Activated naive CD4-positive, alpha-beta T cell treated with anti-CD3 and anti-CD28 coated beads for 36 hours (primary cell): ENCODE measurements around the gene DIRAS1. TPM values are rescaled to one million over a fixed set of nuclear protein-coding genes. Genes with fewer than 3 reads are reported as not detected.
"Not testable (repeated sequence)": the region's sequence is repeated elsewhere in the genome, so short reads cannot be mapped to it uniquely, and the experiment has no call there.

Source experiments
- CTCF ChIA-PET: fragments of 350-600 bp; sonication (Branson Sonifier 250); formaldehyde crosslinking; loops from one replicate; lab custom pipeline; 2021; ENCODE audit warnings: antibody characterized with exemption; lab: Charles Lee
- DNase-seq: peaks from one replicate; pipeline ENCODE4 v3.0.0-alpha.2; 2020
- H3K27ac Mint-ChIP-seq: one replicate; pipeline ENCODE4 v1.8.0; 2021; ENCODE audit warnings: mild to moderate bottlenecking, mixed read lengths
- H3K27me3 Mint-ChIP-seq: one replicate; pipeline ENCODE4 v1.8.0; 2021; ENCODE audit warnings: low read depth, mixed read lengths
- H3K36me3 Mint-ChIP-seq: one replicate; pipeline ENCODE4 v1.8.0; 2021; ENCODE audit warnings: low read depth, mixed read lengths
- H3K4me1 Mint-ChIP-seq: one replicate; pipeline ENCODE4 v1.8.0; 2021; ENCODE audit warnings: low read depth, mixed read lengths
- H3K4me3 Mint-ChIP-seq: one replicate; pipeline ENCODE4 v1.8.0; 2021; ENCODE audit warnings: mild to moderate bottlenecking, moderate library complexity, mixed read lengths
- H3K9me3 Mint-ChIP-seq: one replicate; pipeline ENCODE4 v1.8.0; 2021; ENCODE audit warnings: mixed read lengths
- intact Hi-C: fragments of 100-400 bp; cut with micrococcal nuclease; formaldehyde crosslinking; loops from one replicate; pipeline ENCODE4 v1.15.1; 2023
- total RNA-seq, 2 experiments: library from RNA; stranded (reverse); gene quantifications; one replicate each; pipeline ENCODE4 v1.2.3, GENCODE V29; 2021

The DIRAS1 gene
- total RNA-seq, 2 experiments from 2014 or later = 0.07 to 0.24 TPM

DNA sequence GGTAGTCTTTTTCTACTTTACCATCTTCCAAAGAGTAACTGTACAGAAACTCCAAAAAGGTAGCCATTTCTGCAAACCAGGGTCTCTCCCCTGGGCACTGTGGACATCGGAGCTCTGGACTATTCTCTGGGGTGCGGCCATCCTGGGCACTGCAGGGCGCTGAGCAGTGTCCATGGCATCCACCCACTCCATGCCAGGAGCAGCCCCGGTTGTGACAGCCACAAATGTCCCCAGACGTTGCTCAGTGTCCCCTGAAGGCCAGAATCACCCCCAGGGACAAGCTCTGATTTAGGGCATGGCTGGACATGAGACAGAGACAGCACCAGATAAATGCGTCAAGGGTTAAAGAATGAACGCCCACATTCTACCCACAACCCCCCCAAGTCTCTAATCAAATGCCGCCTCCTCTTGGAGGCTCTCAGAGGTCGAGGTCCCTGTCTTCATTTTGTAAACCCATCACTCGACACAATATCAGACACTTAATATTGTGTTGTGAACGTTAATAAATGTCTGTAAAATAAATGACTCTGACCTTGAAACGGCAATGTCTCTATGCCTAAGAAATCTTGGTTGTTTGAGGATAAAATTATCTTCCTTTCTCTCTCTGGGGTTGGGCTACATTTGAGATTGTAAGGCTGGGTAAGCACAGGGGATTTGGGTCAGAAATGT is 27.5 kb downstream of the DIRAS1 start:
- Mint-ChIP-seq H3K4me1 (peaks cover 7% of the 10 kb centered on the region), H3K9me3 (no peaks in the 10 kb centered on the region)
- CTCF ChIA-PET = interaction anchor here (1.0 kb wide), 1 partner anchor 45 kb away, joined by 4 read pairs; no protein-coding TSS in a partner anchor

DNA sequence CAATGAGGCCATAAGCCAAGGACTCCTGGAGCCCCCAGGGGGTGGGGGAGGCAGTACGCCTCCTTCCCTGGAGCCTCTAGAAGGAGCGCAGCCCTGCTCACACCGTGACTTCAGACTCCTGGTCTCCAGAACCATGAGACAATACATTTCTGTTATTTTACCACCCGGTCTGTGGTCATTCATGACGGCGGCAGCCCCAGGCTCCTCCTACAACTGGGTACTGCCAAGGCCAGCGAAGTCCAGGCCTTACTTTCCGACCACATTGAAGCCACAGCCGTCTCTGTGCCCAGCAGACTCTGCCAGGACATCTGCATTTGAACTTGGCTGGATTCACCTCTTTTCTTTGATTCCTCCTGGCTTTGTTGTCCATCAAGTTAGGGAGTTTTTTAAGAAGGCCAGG is 29.2 kb downstream of the DIRAS1 start:
- DNase-seq = no peak
- intact Hi-C loops = no loop called here
- no peaks in the 10 kb centered on the region for H3K36me3 Mint-ChIP-seq
- no peak overlapping the region for H3K4me3 Mint-ChIP-seq
- no peaks in the 10 kb centered on the region for H3K9me3 Mint-ChIP-seq
- no peak overlapping the region for H3K27ac Mint-ChIP-seq
- no peaks in the 10 kb centered on the region for H3K27me3 Mint-ChIP-seq
- CTCF ChIA-PET = no interaction called here
- peaks cover 3% of the 10 kb centered on the region for H3K4me1 Mint-ChIP-seq

More for the DNA sequence above, 27.5 kb downstream of the DIRAS1 start:
- Mint-ChIP-seq H3K27me3 (no peaks in the 10 kb centered on the region), H3K4me3 (no peak overlapping the region), H3K36me3 (no peaks in the 10 kb centered on the region), H3K27ac (no peak overlapping the region)
- intact Hi-C loops = no loop called here
- no peak for DNase-seq

DNA sequence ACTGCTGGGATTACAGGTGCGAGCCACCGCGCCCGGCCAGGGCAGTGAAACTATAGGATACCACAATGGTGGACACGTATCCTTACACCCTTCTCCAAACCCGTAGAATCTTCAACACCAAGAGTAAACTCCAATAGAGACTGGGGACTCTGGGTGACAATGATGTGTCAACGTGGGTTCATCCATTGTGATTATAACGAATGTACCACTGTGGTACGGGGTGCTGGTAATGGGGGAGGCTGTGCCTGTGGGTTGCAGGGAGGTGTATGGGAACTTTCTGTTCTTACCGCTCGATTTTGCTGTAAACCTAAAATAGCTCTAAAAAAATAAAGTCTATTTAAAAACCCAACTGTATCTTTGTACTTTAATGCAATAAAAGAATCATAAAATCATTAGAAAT is 30.3 kb downstream of the DIRAS1 start:
- H3K4me1 Mint-ChIP-seq = peaks cover 3% of the 10 kb centered on the region
- no peak for DNase-seq
- H3K27me3 Mint-ChIP-seq = no peaks in the 10 kb centered on the region
- H3K36me3 Mint-ChIP-seq = no peaks in the 10 kb centered on the region
- H3K27ac Mint-ChIP-seq = no peak overlapping the region
- intact Hi-C loops = no loop called here
- no peaks in the 10 kb centered on the region for H3K9me3 Mint-ChIP-seq
- H3K4me3 Mint-ChIP-seq = no peak overlapping the region
- CTCF ChIA-PET = no interaction called here

DNA sequence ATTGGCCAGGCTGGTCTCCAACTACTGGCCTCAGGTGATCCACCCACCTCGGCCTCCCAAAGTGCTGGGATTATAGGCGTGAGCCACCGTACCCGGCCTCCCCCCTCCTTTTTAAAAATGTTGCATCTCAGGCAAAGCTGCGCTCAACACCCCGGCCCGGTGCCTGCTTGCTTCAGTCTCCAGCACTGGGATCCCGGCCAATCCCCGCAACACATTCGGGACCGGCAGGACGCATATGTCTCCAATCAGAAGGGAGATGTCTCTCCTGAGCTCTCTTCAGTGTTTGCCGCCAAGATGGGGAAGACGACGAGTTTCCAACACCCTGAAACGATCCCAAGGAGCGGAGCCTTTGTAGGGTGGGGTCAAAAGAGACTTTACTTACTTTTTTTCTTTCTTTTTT is 34.8 kb downstream of the DIRAS1 start:
- H3K36me3 Mint-ChIP-seq = no peaks in the 10 kb centered on the region
- no peaks in the 10 kb centered on the region for H3K27me3 Mint-ChIP-seq
- intact Hi-C loops = no loop called here
- H3K4me1 Mint-ChIP-seq = no peaks in the 10 kb centered on the region
- no peak overlapping the region for H3K27ac Mint-ChIP-seq
- no peaks in the 10 kb centered on the region for H3K9me3 Mint-ChIP-seq
- DNase-seq = no peak
- H3K4me3 Mint-ChIP-seq = no peak overlapping the region
- CTCF ChIA-PET = no interaction called here

DNA sequence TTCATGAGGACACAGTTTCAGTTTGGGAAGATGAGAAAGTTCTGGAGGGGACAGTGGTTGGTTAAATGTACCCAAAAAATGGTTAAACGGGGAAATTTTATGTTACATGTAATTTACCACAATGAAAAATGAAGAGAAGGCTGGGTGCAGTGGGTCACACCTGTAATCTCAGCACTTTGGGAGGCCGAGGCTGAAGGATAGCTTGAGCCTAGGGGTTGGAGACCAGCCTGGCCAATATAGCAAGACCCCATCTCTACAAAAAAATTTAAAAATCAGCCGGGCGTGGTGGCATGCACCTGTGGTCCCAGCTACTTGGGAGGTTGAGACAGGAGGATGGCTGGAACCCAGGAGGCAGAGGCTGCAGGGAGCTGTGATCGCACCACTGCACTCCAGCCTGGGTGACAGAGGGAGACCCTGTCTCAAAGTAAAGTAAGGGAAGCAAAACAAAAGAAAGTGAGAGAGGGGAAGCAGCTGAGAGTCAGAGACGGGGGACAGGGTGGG is 35.9 kb downstream of the DIRAS1 start:
- no peak overlapping the region for H3K27ac Mint-ChIP-seq
- no peaks in the 10 kb centered on the region for H3K9me3 Mint-ChIP-seq
- H3K4me1 Mint-ChIP-seq = no peaks in the 10 kb centered on the region
- H3K4me3 Mint-ChIP-seq = no peak overlapping the region
- no peaks in the 10 kb centered on the region for H3K36me3 Mint-ChIP-seq
- no peak for DNase-seq
- intact Hi-C loops = no loop called here
- CTCF ChIA-PET = no interaction called here
- no peaks in the 10 kb centered on the region for H3K27me3 Mint-ChIP-seq

DNA sequence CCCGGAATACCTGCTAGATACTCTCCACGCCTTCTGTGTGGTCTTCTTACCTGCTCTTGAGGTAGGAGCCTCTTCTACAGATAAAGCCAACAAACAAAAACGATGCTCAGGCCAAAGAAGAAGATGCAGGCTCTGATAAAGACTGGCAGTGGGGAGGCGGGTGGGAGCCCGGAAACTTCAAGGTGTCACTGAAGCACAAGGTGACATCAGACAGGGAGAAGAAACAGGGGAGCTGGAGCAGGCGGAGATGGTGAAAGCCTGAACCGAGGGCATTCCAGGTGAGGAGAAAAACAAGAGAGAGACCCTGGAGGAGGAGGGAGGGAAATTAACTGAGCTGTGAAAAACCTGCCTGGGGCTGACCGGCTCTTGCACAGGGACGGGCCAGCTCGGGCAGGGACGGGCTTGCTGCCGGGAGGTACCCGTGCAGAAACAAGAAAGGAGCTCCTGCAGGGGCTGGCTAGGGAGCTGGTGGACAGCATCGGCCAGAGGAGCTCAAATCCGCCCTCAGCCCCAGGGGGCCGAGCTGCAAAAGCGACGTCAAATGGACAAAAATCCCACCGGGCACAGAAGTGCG is 37.7 kb downstream of the DIRAS1 start:
- CTCF ChIA-PET = interaction anchor here (0.6 to 1.3 kb wide), 2 partner anchors 35 to 205 kb away, joined by 3 to 6 read pairs; no protein-coding TSS in a partner anchor

DNA sequence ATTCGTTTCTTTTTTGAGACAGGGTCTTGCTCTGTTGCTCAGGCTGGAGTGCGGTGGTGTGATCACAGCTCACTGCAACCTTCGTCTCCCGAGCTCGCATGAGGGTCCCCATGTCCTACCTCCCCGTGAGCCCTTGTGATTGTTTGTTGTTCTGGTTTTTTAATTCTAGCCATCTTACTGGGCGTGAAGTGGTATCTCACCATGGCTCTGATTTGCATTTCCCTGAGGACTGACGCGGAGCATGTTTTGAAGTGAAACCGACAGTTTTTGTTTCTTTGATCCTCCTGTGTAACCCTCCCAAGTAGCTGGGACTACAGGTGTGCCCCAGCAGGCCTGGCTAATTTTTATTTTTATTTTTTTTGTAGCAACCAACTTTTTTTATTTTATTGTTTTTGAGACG is 40.4 kb downstream of the DIRAS1 start:
- Mint-ChIP-seq H3K4me1 (no peaks in the 10 kb centered on the region), H3K27me3 (no peaks in the 10 kb centered on the region), H3K9me3 (peaks cover 6% of the 10 kb centered on the region), H3K27ac (no peak overlapping the region), H3K36me3 (peaks cover 2% of the 10 kb centered on the region), H3K4me3 (no peak overlapping the region)
- CTCF ChIA-PET = interaction anchor here (1.2 kb wide), 1 partner anchor 32 kb away, joined by 4 read pairs; no protein-coding TSS in a partner anchor
- intact Hi-C loops = no loop called here
- DNase-seq = no peak

More for the DNA sequence above, 37.7 kb downstream of the DIRAS1 start:
- Mint-ChIP-seq H3K4me1 (no peaks in the 10 kb centered on the region), H3K9me3 (peaks cover 3% of the 10 kb centered on the region), H3K27me3 (no peaks in the 10 kb centered on the region), H3K36me3 (no peaks in the 10 kb centered on the region), H3K27ac (no peak overlapping the region), H3K4me3 (no peak overlapping the region)
- DNase-seq = no peak
- intact Hi-C loops = no loop called here

DNA sequence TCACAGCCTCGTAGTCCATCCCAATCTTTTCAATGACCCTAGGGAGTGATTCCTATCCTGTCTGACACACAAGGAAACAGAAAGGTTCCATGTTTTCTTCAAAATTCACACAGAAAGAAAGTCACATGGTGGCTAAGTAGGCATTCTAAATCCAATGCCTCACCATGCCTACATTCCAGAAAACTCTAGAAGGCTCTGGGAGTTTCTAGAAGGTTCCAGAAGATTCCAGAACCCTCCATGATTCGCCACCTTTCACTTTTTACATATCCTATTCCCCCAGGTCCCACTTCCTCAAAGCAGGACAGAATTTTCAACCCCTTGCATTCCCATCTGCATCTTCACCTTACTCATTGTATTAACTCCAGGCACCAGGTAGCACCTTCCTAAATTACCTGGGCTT is 41.7 kb downstream of the DIRAS1 start:
- no peak overlapping the region for H3K27ac Mint-ChIP-seq
- peaks cover 2% of the 10 kb centered on the region for H3K36me3 Mint-ChIP-seq
- no peak for DNase-seq
- no peak overlapping the region for H3K4me3 Mint-ChIP-seq
- peaks cover 6% of the 10 kb centered on the region for H3K9me3 Mint-ChIP-seq
- CTCF ChIA-PET = no interaction called here
- no peaks in the 10 kb centered on the region for H3K4me1 Mint-ChIP-seq
- no peaks in the 10 kb centered on the region for H3K27me3 Mint-ChIP-seq
- intact Hi-C loops = no loop called here

DNA sequence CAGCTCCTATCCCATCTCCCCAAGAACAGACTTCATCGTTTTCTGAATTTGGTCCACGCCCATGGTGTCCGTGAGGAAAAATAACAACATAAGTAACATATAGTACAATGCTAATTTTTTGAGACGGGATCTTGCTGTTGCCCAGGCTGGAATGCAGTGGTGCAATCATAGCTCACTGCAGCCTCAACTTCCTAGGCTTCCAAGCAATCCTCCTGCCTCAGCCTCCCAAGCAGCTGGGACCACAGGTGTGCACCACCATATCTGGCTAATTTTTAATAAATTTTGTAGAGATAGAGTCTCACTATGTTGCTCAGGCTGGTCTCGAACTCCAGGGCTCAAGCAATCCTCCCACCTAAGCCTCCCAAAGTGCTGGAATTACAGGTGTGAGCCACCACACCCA is 42.2 kb downstream of the DIRAS1 start:
- H3K4me1 Mint-ChIP-seq, H3K36me3 Mint-ChIP-seq, H3K27ac Mint-ChIP-seq, CTCF ChIA-PET, H3K9me3 Mint-ChIP-seq, H3K27me3 Mint-ChIP-seq, H3K4me3 Mint-ChIP-seq, intact Hi-C loops, DNase-seq: not testable (repeated sequence)

DNA sequence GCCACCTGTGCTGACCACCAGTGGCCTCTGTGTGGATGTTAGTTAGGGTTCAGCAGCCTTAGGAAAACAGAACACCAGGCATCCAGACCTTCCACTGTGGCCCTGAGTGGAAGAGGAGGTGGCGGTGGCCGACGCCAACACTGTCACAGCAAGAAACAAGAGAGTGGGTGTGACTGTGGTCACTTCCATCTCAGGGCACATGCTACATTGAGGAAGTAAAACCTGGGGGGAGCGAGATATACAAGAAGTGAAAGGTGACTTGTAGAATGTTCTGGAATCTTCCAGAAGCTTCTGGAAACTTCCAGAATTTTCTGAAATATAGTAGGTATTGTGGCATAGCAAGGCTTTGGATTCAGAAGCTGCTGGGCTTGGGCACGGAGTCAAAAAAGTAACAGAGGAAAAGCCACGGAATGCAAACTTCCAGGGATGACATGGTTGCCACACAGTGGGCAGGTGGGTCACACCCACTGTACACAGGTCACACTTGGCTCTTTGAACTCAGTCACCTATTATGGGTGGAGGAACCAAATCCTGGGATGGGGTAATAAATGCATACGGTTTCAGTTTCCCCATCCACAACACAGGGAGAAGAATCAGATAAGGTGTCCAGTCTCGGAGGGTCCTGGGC is 43.0 kb downstream of the DIRAS1 start:
- Mint-ChIP-seq H3K36me3 (peaks cover 2% of the 10 kb centered on the region), H3K27me3 (no peaks in the 10 kb centered on the region), H3K27ac (no peak overlapping the region), H3K4me1 (no peaks in the 10 kb centered on the region), H3K9me3 (peaks cover 6% of the 10 kb centered on the region), H3K4me3 (no peak overlapping the region)
- intact Hi-C loops = no loop called here
- no peak for DNase-seq
- CTCF ChIA-PET = interaction anchor here (0.5 kb wide), 1 partner anchor 23 kb away, joined by 3 read pairs; no protein-coding TSS in a partner anchor

DNA sequence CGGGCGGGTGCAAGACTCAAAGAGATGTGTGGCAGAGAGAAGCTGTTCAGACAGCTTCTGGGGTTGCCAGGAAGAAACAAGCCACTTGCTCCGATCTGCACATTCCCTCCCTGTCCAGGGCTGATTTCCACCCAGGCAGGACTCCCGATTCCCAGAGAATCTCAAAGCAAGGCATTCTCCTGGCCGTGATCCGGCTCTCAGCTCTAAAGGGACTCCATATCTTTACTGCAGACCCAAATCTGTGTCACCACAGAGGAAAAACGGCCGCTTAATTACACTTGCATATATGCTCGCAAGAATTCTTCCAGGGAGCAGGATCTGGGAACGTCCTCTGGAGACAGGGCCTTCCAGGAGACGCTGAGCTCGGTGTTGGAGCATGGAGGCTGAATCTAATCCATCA is 44.3 kb downstream of the DIRAS1 start:
- intact Hi-C loops = no loop called here
- no peak for DNase-seq
- H3K27ac Mint-ChIP-seq = no peak overlapping the region
- H3K36me3 Mint-ChIP-seq = peaks cover 2% of the 10 kb centered on the region
- H3K9me3 Mint-ChIP-seq = peaks cover 6% of the 10 kb centered on the region
- no peak overlapping the region for H3K4me3 Mint-ChIP-seq
- no peaks in the 10 kb centered on the region for H3K27me3 Mint-ChIP-seq
- H3K4me1 Mint-ChIP-seq = no peaks in the 10 kb centered on the region
- CTCF ChIA-PET = no interaction called here

DNA sequence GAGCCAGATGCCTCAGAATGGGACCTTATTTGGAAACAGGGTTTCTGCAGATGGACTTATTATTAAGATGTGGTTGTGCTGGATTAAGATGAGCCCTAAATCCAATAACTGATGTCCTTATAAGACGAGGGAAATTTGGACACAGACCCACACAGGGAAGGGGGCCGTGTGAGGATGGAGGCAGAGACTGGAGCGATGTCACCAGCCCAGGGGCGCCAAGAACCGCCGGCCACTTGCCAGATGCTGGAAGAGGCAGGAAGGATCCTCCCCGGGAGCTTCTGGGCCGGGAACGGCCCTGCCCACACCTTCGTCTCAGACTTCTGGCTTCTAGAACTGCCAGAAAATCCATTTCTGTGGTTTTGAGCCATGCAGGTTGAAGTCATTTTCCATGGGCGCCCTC is 45.3 kb downstream of the DIRAS1 start:
- intact Hi-C loops = no loop called here
- Mint-ChIP-seq H3K27ac (no peak overlapping the region), H3K36me3 (peaks cover 2% of the 10 kb centered on the region), H3K4me1 (no peaks in the 10 kb centered on the region), H3K9me3 (peaks cover 6% of the 10 kb centered on the region), H3K4me3 (no peak overlapping the region), H3K27me3 (no peaks in the 10 kb centered on the region)
- CTCF ChIA-PET = no interaction called here
- no peak for DNase-seq
